Suppressor macrophage treated with lipopolysaccharide for 1 hour (primary cell): Measurements from ENCODE around the gene NIP7.
A peak's percentile ranks its signal among the peaks of the same experiment; 100 is the strongest.

Source experiments
- DNase-seq, 3 donors: peaks; one replicate each; pipeline ENCODE4 v3.0.0-alpha.2; 2020 to 2022

NIP7 gene

GRCh38 chr16:69319381-69319780 is 20.2 kb upstream of the NIP7 start:
- no peak for DNase-seq

GRCh38 chr16:69319826-69320739 is 19.5 kb upstream of the NIP7 start:
- DNase-seq: no peak

- no peak for DNase-seq
These were observed 18.9 kb upstream of the NIP7 start for GRCh38 chr16:69320740-69321073.

- no peak for DNase-seq
These were observed 18.5 kb upstream of the NIP7 start for GRCh38 chr16:69321080-69321479.

GRCh38 chr16:69322343-69322742 is 17.2 kb upstream of the NIP7 start:
- DNase-seq: no peak

- no peak for DNase-seq
These were observed 16.2 kb upstream of the NIP7 start for GRCh38 chr16:69323415-69323814.

GRCh38 chr16:69324013-69324531 is 15.5 kb upstream of the NIP7 start:
- peak; percentile 45 to 73 (median 47) for DNase-seq

GRCh38 chr16:69324585-69325253 is 14.9 kb upstream of the NIP7 start:
- no peak for DNase-seq

- DNase-seq: no peak
These were observed 13.8 kb upstream of the NIP7 start for GRCh38 chr16:69325784-69326171.

- no peak for DNase-seq
These were observed 13.2 kb upstream of the NIP7 start for GRCh38 chr16:69326172-69326873.

GRCh38 chr16:69327585-69328310 is 11.8 kb upstream of the NIP7 start:
- no peak for DNase-seq

- DNase-seq: no peak
These were observed 10.7 kb upstream of the NIP7 start for GRCh38 chr16:69328854-69329316.

GRCh38 chr16:69329369-69330285 is 9.9 kb upstream of the NIP7 start:
- DNase-seq: peak in 2 of 3 donors; percentile 11 to 38

GRCh38 chr16:69330286-69331109 is 9.1 kb upstream of the NIP7 start, which contains the start of gene PDF:
PDF (minus strand) TSS chr16:69330588; CDS start chr16:69330570, 18 bp downstream.
- peak; percentile 93 to 97 (median 95) for DNase-seq

GRCh38 chr16:69334696-69335095 is 4.9 kb upstream of the NIP7 start:
- no peak for DNase-seq

- DNase-seq: no peak
These were observed 849 bp upstream of the NIP7 start for GRCh38 chr16:69338557-69339288.

GRCh38 chr16:69340095-69340644 is 598 bp downstream of the NIP7 start:
- no peak for DNase-seq

GRCh38 chr16:69344171-69344570 is 4.6 kb downstream of the NIP7 start:
- DNase-seq: no peak

GRCh38 chr16:69345923-69346322 is 6.4 kb downstream of the NIP7 start:
- DNase-seq: peak; percentile 44 to 80 (median 77)
